K562 (cell line): ENCODE measurements around the gene MYB. TPM values are rescaled to one million over a fixed set of nuclear protein-coding genes. Genes with fewer than 3 reads are reported as not detected.

Experiments used
- ATAC-seq: fragments of 200-7000 bp; cut with Tn5 transposase; 3 replicates; pipeline ENCODE4 v1.9.1; 2020; ENCODE audit warnings: moderate library complexity
- BruUV-seq: library from RNA; stranded (reverse); fragments of 400-500 nt; replicated peaks from 2 replicates; lab custom pipeline; 2021; lab: Mats Ljungman, UMichigan
- CTCF ChIA-PET: fragments of 300-600 bp; formaldehyde crosslinking; extraction: SDS; loops from one replicate; lab custom pipeline; 2021; ENCODE audit warnings: low intra/inter-chr PET ratio; lab: Yijun Ruan, JAX
- POLR2A ChIA-PET: fragments of 300-600, 350-650 bp; sonication (Branson Sonifier 250); formaldehyde crosslinking; extraction: SDS; loops from one replicate; lab custom pipeline; 2021; ENCODE audit warnings: antibody characterized with exemption, inconsistent platforms; lab: Yijun Ruan, JAX
- DNase-seq, 4 experiments: peaks; one replicate each; pipeline versions ENCODE4 v3.0.0 to v3.0.0-alpha.2; 2011 to 2018; ENCODE audit warnings: low spot score in 3 of 4, mixed read lengths in 3 of 4; ENCODE audit errors: extremely low read depth in 1 of 4
- FAIRE-seq: peaks from 2 replicates; lab custom pipeline; 2011; peaks lifted over from hg19 to GRCh38; lab: Jason Lieb, UNC
- H2AFZ ChIP-seq: 2 replicates; pipeline ENCODE4 v1.6.0; 2011; ENCODE audit warnings: low read depth, low read length, control low read depth, inconsistent platforms
- H3K27ac ChIP-seq: fragments of 200-600 bp; 3 replicates; pipeline ENCODE4 v1.8.0; 2011; ENCODE audit warnings: low read depth, mild to moderate bottlenecking, control low read depth, inconsistent platforms, low read length, moderate library complexity, mixed read lengths; ENCODE audit errors: extremely low read depth
- H3K27me3 ChIP-seq, 2 experiments: fragments of 300-600 bp in 1 of 2; 2 replicates in 1 of 2; 3 replicates in 1 of 2; pipeline versions ENCODE4 v1.6.0 to v1.8.0; 2011; ENCODE audit warnings: inconsistent platforms in 2 of 2, low read length in 2 of 2, mild to moderate bottlenecking in 1 of 2, mixed read lengths in 1 of 2, moderate library complexity in 1 of 2; ENCODE audit not compliant: control insufficient read depth in 2 of 2, insufficient read depth in 2 of 2
- H3K36me3 ChIP-seq: fragments of 300-600 bp; 3 replicates; pipeline ENCODE4 v1.8.0; 2011; ENCODE audit warnings: mild to moderate bottlenecking, low read length, inconsistent platforms; ENCODE audit not compliant: control insufficient read depth, insufficient read depth
- H3K4me1 ChIP-seq, 2 experiments: fragments of 200-600 bp in 1 of 2; replicated peaks in 1 of 2; 2 replicates in 1 of 2; 3 replicates in 1 of 2; pipeline versions ENCODE4 v1.5.1 to v1.8.0; 2011; ENCODE audit warnings: inconsistent platforms in 2 of 2, low read length in 2 of 2, mild to moderate bottlenecking in 1 of 2, mixed read lengths in 1 of 2, moderate library complexity in 1 of 2; ENCODE audit not compliant: control insufficient read depth in 2 of 2, insufficient read depth in 2 of 2
- H3K4me2 ChIP-seq: 2 replicates; pipeline ENCODE4 v1.6.1; 2011; ENCODE audit warnings: low read length, control low read depth, inconsistent platforms, mixed read lengths; ENCODE audit not compliant: insufficient read depth
- H3K4me3 ChIP-seq: fragments of 200-600 bp; sonication (generic), shearing (Covaris generic); 2 replicates; pipeline ENCODE4 v1.5.1; 2016; ENCODE audit warnings: control low read depth, inconsistent platforms
- H3K79me2 ChIP-seq: fragments of 200-600 bp; 3 replicates; pipeline ENCODE4 v1.8.0; 2011; ENCODE audit warnings: low read length, inconsistent platforms; ENCODE audit not compliant: control insufficient read depth, insufficient read depth
- H3K9ac ChIP-seq, 2 experiments: 2 replicates each; pipeline versions ENCODE4 v1.6.0 to v1.6.1; 2011; ENCODE audit warnings: low read depth in 2 of 2, low read length in 2 of 2, control low read depth in 1 of 2, inconsistent platforms in 1 of 2, mild to moderate bottlenecking in 1 of 2, mixed read lengths in 1 of 2; ENCODE audit not compliant: insufficient read depth in 1 of 2
- H3K9me1 ChIP-seq: one replicate; pipeline ENCODE4 v1.6.0; 2011; ENCODE audit warnings: inconsistent platforms, mild to moderate bottlenecking, low read length, moderate library complexity; ENCODE audit not compliant: control insufficient read depth, insufficient read depth
- H3K9me3 ChIP-seq: replicated peaks from 2 replicates; pipeline ENCODE4 v1.5.1; 2011; ENCODE audit warnings: low read depth, low read length, inconsistent platforms; ENCODE audit not compliant: control insufficient read depth, insufficient read depth
- H4K20me1 ChIP-seq: replicated peaks from 2 replicates; pipeline ENCODE4 v1.6.1; 2011; ENCODE audit warnings: low read length, inconsistent platforms, mixed read lengths; ENCODE audit not compliant: control insufficient read depth, insufficient read depth
- BACH1 ChIP-seq: fragments of 200-800 bp; sonication (Bioruptor generic); IDR thresholded peaks from 2 replicates; pipeline ENCODE4 v1.6.1; 2016; ENCODE audit warnings: missing genetic modification characterization, missing compliant biosample characterization
- FUS ChIP-seq: fragments of 200-400 bp; formaldehyde crosslinking; optimal IDR thresholded peaks from 2 replicates; pipeline ENCODE3; 2017; ENCODE audit warnings: low read depth, low read length
- GABPA ChIP-seq: fragments of 200-800 bp; sonication (Bioruptor generic); conservative IDR thresholded peaks from 2 replicates; pipeline ENCODE4 v1.6.1; 2016; ENCODE audit warnings: low read depth, missing genetic modification characterization, missing compliant biosample characterization
- NCOA4 ChIP-seq: fragments of 450-650 bp; IDR thresholded peaks from 2 replicates; pipeline ENCODE4 v1.6.1; 2018; ENCODE audit warnings: mild to moderate bottlenecking; ENCODE audit not compliant: partially characterized antibody
- POLR2H ChIP-seq: IDR thresholded peaks from 2 replicates; pipeline ENCODE4 v1.6.1; 2016; ENCODE audit warnings: missing genetic modification characterization, low read depth, mild to moderate bottlenecking, control low read depth, missing compliant biosample characterization, moderate library complexity
- SPI1 ChIP-seq: IDR thresholded peaks from 2 replicates; pipeline ENCODE4 v1.6.1; 2011; ENCODE audit warnings: low read depth, low read length, control low read depth, borderline replicate concordance
- WGBS: fragments of 100-300 bp; shearing (Covaris generic); methylation state at CpG from one replicate; pipeline ENCODE4 v1.1.6; 2016; ENCODE audit warnings: low coverage, mixed read lengths; ENCODE audit not compliant: insufficient coverage; ENCODE audit errors: missing lambda C conversion rate; 5-methylcytosine and 5-hydroxymethylcytosine counted together
- in situ Hi-C: fragments of 300-500 bp; cut with MboI; formaldehyde crosslinking; loops from 4 replicates; pipeline ENCODE4 v1.15.0; 2018; ENCODE audit warnings: inconsistent platforms, mixed read lengths
- intact Hi-C: fragments of 100-400 bp; cut with micrococcal nuclease; formaldehyde crosslinking; loops from 2 replicates; pipeline ENCODE4 v1.14.2; 2022
- polyA plus RNA-seq, 8 experiments: library from polyadenylated mRNA; depleted of rRNA in 4 of 8; stranded (reverse) in 5 of 8; unstranded in 3 of 8; fragments of >200 nt; fragmentation: Nextera tagmentation in 2 of 8; fragmentation: Illumina TruSeq in 1 of 8; extraction: Ambion mirVana in 2 of 8; extraction: Trizol in 1 of 8; gene quantifications; 2 replicates each; pipeline versions ENCODE4 v1.2.1 to v1.2.3, GENCODE V29; 2011 to 2014; ENCODE audit warnings: inconsistent platforms in 1 of 8, missing spikeins in 1 of 8
- total RNA-seq, 7 experiments: library from RNA; depleted of rRNA in 6 of 7; stranded (reverse); fragments of >200 nt in 6 of 7; fragmentation: Illumina TruSeq in 2 of 7; extraction: Trizol in 2 of 7; gene quantifications; 2 replicates each; pipeline versions ENCODE4 v1.2.1 to v1.2.3, GENCODE V29; 2011 to 2021; ENCODE audit warnings: low replicate concordance in 1 of 7

MYB gene
- total and polyA plus RNA-seq, 9 of the 15 experiments (the other 6 are each of a cell fraction or from before 2014, with no cell fraction given) = 35.8 to 218 (median 140) TPM

DNA sequence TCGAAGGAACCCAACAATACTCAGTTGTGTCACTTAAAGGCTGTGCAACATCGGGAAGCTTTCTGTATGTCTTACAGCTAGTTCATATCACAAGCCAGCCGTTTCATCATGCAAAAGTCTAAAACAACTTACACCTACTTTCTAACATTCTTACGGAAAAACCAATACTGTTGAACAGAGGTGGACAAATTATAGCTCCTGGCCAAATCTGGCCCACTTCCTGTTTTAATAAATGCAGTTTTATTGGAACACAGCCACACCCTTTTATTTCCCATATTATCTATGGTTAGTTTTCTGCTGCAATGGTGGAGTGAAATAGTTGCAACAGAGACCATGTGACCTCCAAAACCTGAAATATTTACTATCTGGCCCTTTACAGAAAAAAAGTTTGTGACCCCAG, 46.6 kb downstream of the MYB start:
- no peaks in the 10 kb centered on the region for H4K20me1 ChIP-seq
- TF ChIP-seq BACH1 (tag) = no peak
- TF ChIP-seq NCOA4 = no peak
- TF ChIP-seq FUS = no peak
- TF ChIP-seq SPI1 = peak; percentile 75; the same call in 1 of the 2 replicates
- TF ChIP-seq POLR2H (tag) = peak; percentile 28; the same call in 1 of the 2 replicates
- TF ChIP-seq GABPA (tag) = no peak
- TF ChIP-seq, all 486 proteins: peak for 2
- Histone ChIP-seq H3K27ac (no peak overlapping the region), H3K4me2 (no peak overlapping the region), H3K9me1 (no peaks in the 10 kb centered on the region), H3K27me3 (no peaks in the 10 kb centered on the region), H3K36me3 (no peaks in the 10 kb centered on the region), H3K4me1 (peaks cover 4 to 15% of the 10 kb centered on the region in 2 experiments), H3K9me3 (peaks cover 4% of the 10 kb centered on the region; the same call in 1 of the 2 replicates), H3K9ac (no peak overlapping the region), H2AFZ (peak overlapping the region; percentile 29; the same call in 1 of the 2 replicates), H3K79me2 (no peaks in the 10 kb centered on the region), H3K4me3 (no peak overlapping the region)
- in situ Hi-C loops = no loop called here
- no peak for ATAC-seq
- BruUV-seq = no TSS peak
- no peak for DNase-seq
- POLR2A ChIA-PET = interaction anchor here (1.1 kb wide), 2 partner anchors 9 to 13 kb away, joined by 3 to 4 read pairs; no protein-coding TSS in a partner anchor
- CTCF ChIA-PET = no interaction called here
- WGBS = 72% methylated on average over 4 of the region's 4 CpGs
- peak; percentile 29 for FAIRE-seq
- intact Hi-C loops = no loop called here
